ENCODE data around the gene FHIP1B.

FHIP1B gene

DNA sequence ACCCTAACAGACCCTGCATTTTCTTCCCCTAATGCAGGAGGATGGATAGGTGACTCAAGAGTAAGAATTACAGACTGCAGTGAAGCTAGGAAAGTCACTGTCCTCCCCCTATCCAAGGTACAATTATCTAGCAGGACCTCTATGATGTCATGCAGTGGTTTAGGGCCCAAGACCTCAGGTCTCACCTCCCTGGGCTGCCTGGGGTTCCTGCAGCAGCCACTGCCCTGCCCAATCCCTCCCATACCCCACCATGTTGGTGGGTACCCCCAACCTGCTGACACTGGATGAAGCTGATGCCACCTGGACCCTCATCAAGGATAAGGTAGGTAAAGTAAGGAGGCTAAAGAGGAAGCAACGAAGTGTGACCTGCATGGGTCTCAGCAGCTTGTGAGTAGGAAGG, 29.1 kb downstream of the FHIP1B start, which contains the start of gene C11orf42:
TSS of gene C11orf42 (plus strand) at position 192 of the 400 bp plus-strand sequence. CDS start at position 251, 59 bp downstream.
- Histone ChIP-seq H3K4me3 (ENCODE audit: low read length in 2 of 2) (no peak within 1 kb of the TSS), H3K27ac (ENCODE audit: low read depth in 2 of 2, low read length in 2 of 2) (no peak within 1 kb of the TSS), H3K4me1 (ENCODE audit: control insufficient read depth in 2 of 2, insufficient read depth in 2 of 2, low read length in 2 of 2) (no peaks in the 10 kb centered on the region), H3K27me3 (ENCODE audit: control insufficient read depth in 2 of 2, insufficient read depth in 2 of 2, low read length in 2 of 2) (no peaks in the 10 kb centered on the region), H3K36me3 (ENCODE audit: control insufficient read depth in 2 of 2, insufficient read depth in 2 of 2, low read length in 2 of 2) (peaks cover 38 to 47% of the 10 kb centered on the region in 2 donors), H3K9ac (ENCODE audit: low read depth in 1 of 2, low read length in 2 of 2) (no peak within 1 kb of the TSS), H3K9me3 (ENCODE audit: control insufficient read depth in 2 of 2, low read length in 2 of 2) (no peaks in the 10 kb centered on the region)

DNA sequence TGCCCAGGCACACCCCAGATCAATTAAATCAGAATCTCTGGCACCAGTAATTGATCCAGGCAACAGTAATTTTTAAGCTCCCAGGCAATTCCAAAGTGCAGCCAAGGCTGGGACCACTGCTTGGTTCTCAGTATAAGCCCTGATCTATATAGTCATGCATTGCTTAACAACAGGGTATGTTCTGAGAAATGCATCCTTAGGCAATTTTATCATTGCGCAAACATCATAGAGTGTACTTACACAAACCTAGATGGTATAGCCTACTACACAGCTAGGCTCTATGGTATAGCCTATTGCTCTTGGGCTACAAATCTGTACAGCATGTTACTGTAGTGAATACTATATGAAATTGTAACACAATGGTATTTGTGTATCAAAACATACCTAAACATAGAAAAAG, 29.7 kb downstream of the FHIP1B start:
- peaks cover 34 to 41% of the 10 kb centered on the region in 2 donors for H3K36me3 ChIP-seq (ENCODE audit: control insufficient read depth in 2 of 2, insufficient read depth in 2 of 2, low read length in 2 of 2)
- no peak overlapping the region for H3K9ac ChIP-seq (ENCODE audit: low read depth in 1 of 2, low read length in 2 of 2)
- H3K4me1 ChIP-seq (ENCODE audit: control insufficient read depth in 2 of 2, insufficient read depth in 2 of 2, low read length in 2 of 2), result no peaks in the 10 kb centered on the region
- H3K4me3 ChIP-seq (ENCODE audit: low read length in 2 of 2), result no peak overlapping the region
- H3K27me3 ChIP-seq (ENCODE audit: control insufficient read depth in 2 of 2, insufficient read depth in 2 of 2, low read length in 2 of 2), result no peaks in the 10 kb centered on the region
- H3K27ac ChIP-seq (ENCODE audit: low read depth in 2 of 2, low read length in 2 of 2), result no peak overlapping the region
- no peaks in the 10 kb centered on the region for H3K9me3 ChIP-seq (ENCODE audit: control insufficient read depth in 2 of 2, low read length in 2 of 2)

- Histone ChIP-seq H3K9me3 (ENCODE audit: control insufficient read depth in 2 of 2, low read length in 2 of 2) (no peaks in the 10 kb centered on the region), H3K9ac (ENCODE audit: low read depth in 1 of 2, low read length in 2 of 2) (no peak overlapping the region), H3K4me3 (ENCODE audit: low read length in 2 of 2) (no peak overlapping the region), H3K27me3 (ENCODE audit: control insufficient read depth in 2 of 2, insufficient read depth in 2 of 2, low read length in 2 of 2) (no peaks in the 10 kb centered on the region), H3K27ac (ENCODE audit: low read depth in 2 of 2, low read length in 2 of 2) (no peak overlapping the region), H3K36me3 (ENCODE audit: control insufficient read depth in 2 of 2, insufficient read depth in 2 of 2, low read length in 2 of 2) (peaks cover 30 to 34% of the 10 kb centered on the region in 2 donors), H3K4me1 (ENCODE audit: control insufficient read depth in 2 of 2, insufficient read depth in 2 of 2, low read length in 2 of 2) (no peaks in the 10 kb centered on the region)
Measured at GRCh38 chr11:6203327-6203726, 31.1 kb downstream of the FHIP1B start.

GRCh38 chr11:6202041-6202440, 32.4 kb downstream of the FHIP1B start:
- H3K9ac ChIP-seq (ENCODE audit: low read depth in 1 of 2, low read length in 2 of 2), result no peak overlapping the region
- H3K4me1 ChIP-seq (ENCODE audit: control insufficient read depth in 2 of 2, insufficient read depth in 2 of 2, low read length in 2 of 2), result no peaks in the 10 kb centered on the region
- no peak overlapping the region for H3K4me3 ChIP-seq (ENCODE audit: low read length in 2 of 2)
- H3K9me3 ChIP-seq (ENCODE audit: control insufficient read depth in 2 of 2, low read length in 2 of 2), result no peaks in the 10 kb centered on the region
- peaks cover 24% of the 10 kb centered on the region in 2 donors for H3K36me3 ChIP-seq (ENCODE audit: control insufficient read depth in 2 of 2, insufficient read depth in 2 of 2, low read length in 2 of 2)
- H3K27ac ChIP-seq (ENCODE audit: low read depth in 2 of 2, low read length in 2 of 2), result no peak overlapping the region
- H3K27me3 ChIP-seq (ENCODE audit: control insufficient read depth in 2 of 2, insufficient read depth in 2 of 2, low read length in 2 of 2), result no peaks in the 10 kb centered on the region

- Histone ChIP-seq H3K27ac (ENCODE audit: low read depth in 2 of 2, low read length in 2 of 2) (no peak overlapping the region), H3K4me1 (ENCODE audit: control insufficient read depth in 2 of 2, insufficient read depth in 2 of 2, low read length in 2 of 2) (no peaks in the 10 kb centered on the region), H3K9me3 (ENCODE audit: control insufficient read depth in 2 of 2, low read length in 2 of 2) (no peaks in the 10 kb centered on the region), H3K9ac (ENCODE audit: low read depth in 1 of 2, low read length in 2 of 2) (no peak overlapping the region), H3K36me3 (ENCODE audit: control insufficient read depth in 2 of 2, insufficient read depth in 2 of 2, low read length in 2 of 2) (peaks cover 22 to 24% of the 10 kb centered on the region in 2 donors), H3K4me3 (ENCODE audit: low read length in 2 of 2) (no peak overlapping the region), H3K27me3 (ENCODE audit: control insufficient read depth in 2 of 2, insufficient read depth in 2 of 2, low read length in 2 of 2) (no peaks in the 10 kb centered on the region)
Measured at GRCh38 chr11:6201481-6201880, 33.0 kb downstream of the FHIP1B start.

DNA sequence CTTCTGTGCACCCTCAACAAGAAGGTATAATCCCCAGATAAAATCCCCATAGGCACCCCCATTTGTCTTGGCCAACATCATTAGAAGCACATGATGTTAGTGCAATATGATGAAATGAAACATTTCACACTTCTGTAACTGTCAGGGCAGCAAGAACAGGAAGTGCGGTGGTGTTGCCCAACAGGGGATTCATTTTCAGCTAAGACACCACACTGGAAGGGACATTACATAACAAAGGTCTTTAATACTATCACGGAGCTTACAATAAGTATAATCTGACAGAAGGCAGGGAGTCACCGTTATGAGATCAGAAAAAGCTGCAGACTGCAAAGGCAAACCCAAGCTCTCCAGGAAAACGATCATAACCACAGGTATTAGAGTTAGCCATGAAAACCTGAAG, 33.5 kb downstream of the FHIP1B start:
- Histone ChIP-seq H3K27ac (ENCODE audit: low read depth in 2 of 2, low read length in 2 of 2) (no peak overlapping the region), H3K27me3 (ENCODE audit: control insufficient read depth in 2 of 2, insufficient read depth in 2 of 2, low read length in 2 of 2) (no peaks in the 10 kb centered on the region), H3K4me1 (ENCODE audit: control insufficient read depth in 2 of 2, insufficient read depth in 2 of 2, low read length in 2 of 2) (no peaks in the 10 kb centered on the region)

GRCh38 chr11:6199174-6199810, 35.1 kb downstream of the FHIP1B start, which contains the start of gene OR52W1:
TSS of gene OR52W1 (plus strand) at chr11:6199224. CDS start at chr11:6199224, 0 bp downstream.
- Histone ChIP-seq H3K36me3 (ENCODE audit: control insufficient read depth in 2 of 2, insufficient read depth in 2 of 2, low read length in 2 of 2) (peaks cover 3 to 8% of the 10 kb centered on the region in 2 donors), H3K4me3 (ENCODE audit: low read length in 2 of 2) (no peak within 1 kb of the TSS), H3K4me1 (ENCODE audit: control insufficient read depth in 2 of 2, insufficient read depth in 2 of 2, low read length in 2 of 2) (no peaks in the 10 kb centered on the region), H3K9ac (ENCODE audit: low read depth in 1 of 2, low read length in 2 of 2) (no peak within 1 kb of the TSS), H3K27ac (ENCODE audit: low read depth in 2 of 2, low read length in 2 of 2) (no peak within 1 kb of the TSS), H3K27me3 (ENCODE audit: control insufficient read depth in 2 of 2, insufficient read depth in 2 of 2, low read length in 2 of 2) (no peaks in the 10 kb centered on the region), H3K9me3 (ENCODE audit: control insufficient read depth in 2 of 2, low read length in 2 of 2) (no peaks in the 10 kb centered on the region)

More for the DNA sequence above, 33.5 kb downstream of the FHIP1B start:
- H3K9me3 ChIP-seq (ENCODE audit: control insufficient read depth in 2 of 2, low read length in 2 of 2), result no peaks in the 10 kb centered on the region
- no peak overlapping the region for H3K4me3 ChIP-seq (ENCODE audit: low read length in 2 of 2)
- H3K36me3 ChIP-seq (ENCODE audit: control insufficient read depth in 2 of 2, insufficient read depth in 2 of 2, low read length in 2 of 2), result peaks cover 18 to 24% of the 10 kb centered on the region in 2 donors
- no peak overlapping the region for H3K9ac ChIP-seq (ENCODE audit: low read depth in 1 of 2, low read length in 2 of 2)

- H3K36me3 ChIP-seq (ENCODE audit: control insufficient read depth in 2 of 2, insufficient read depth in 2 of 2, low read length in 2 of 2), result peaks cover 1 to 4% of the 10 kb centered on the region in 2 donors
- H3K27me3 ChIP-seq (ENCODE audit: control insufficient read depth in 2 of 2, insufficient read depth in 2 of 2, low read length in 2 of 2), result no peaks in the 10 kb centered on the region
- H3K27ac ChIP-seq (ENCODE audit: low read depth in 2 of 2, low read length in 2 of 2), result no peak overlapping the region
- no peaks in the 10 kb centered on the region for H3K4me1 ChIP-seq (ENCODE audit: control insufficient read depth in 2 of 2, insufficient read depth in 2 of 2, low read length in 2 of 2)
- H3K9me3 ChIP-seq (ENCODE audit: control insufficient read depth in 2 of 2, low read length in 2 of 2), result no peaks in the 10 kb centered on the region
- H3K4me3 ChIP-seq (ENCODE audit: low read length in 2 of 2), result no peak overlapping the region
- H3K9ac ChIP-seq (ENCODE audit: low read depth in 1 of 2, low read length in 2 of 2), result no peak overlapping the region
Measured at GRCh38 chr11:6197466-6198200, 36.8 kb downstream of the FHIP1B start.

- Histone ChIP-seq H3K36me3 (ENCODE audit: control insufficient read depth in 2 of 2, insufficient read depth in 2 of 2, low read length in 2 of 2) (no peaks in the 10 kb centered on the region), H3K4me1 (ENCODE audit: control insufficient read depth in 2 of 2, insufficient read depth in 2 of 2, low read length in 2 of 2) (no peaks in the 10 kb centered on the region), H3K27ac (ENCODE audit: low read depth in 2 of 2, low read length in 2 of 2) (no peak overlapping the region), H3K27me3 (ENCODE audit: control insufficient read depth in 2 of 2, insufficient read depth in 2 of 2, low read length in 2 of 2) (no peaks in the 10 kb centered on the region), H3K9ac (ENCODE audit: low read depth in 1 of 2, low read length in 2 of 2) (no peak overlapping the region), H3K9me3 (ENCODE audit: control insufficient read depth in 2 of 2, low read length in 2 of 2) (no peaks in the 10 kb centered on the region), H3K4me3 (ENCODE audit: low read length in 2 of 2) (no peak overlapping the region)
Measured at GRCh38 chr11:6196396-6196795, 38.0 kb downstream of the FHIP1B start.

- Histone ChIP-seq H3K9ac (ENCODE audit: low read depth in 1 of 2, low read length in 2 of 2) (no peak overlapping the region), H3K4me3 (ENCODE audit: low read length in 2 of 2) (no peak overlapping the region), H3K36me3 (ENCODE audit: control insufficient read depth in 2 of 2, insufficient read depth in 2 of 2, low read length in 2 of 2) (no peaks in the 10 kb centered on the region), H3K9me3 (ENCODE audit: control insufficient read depth in 2 of 2, low read length in 2 of 2) (no peaks in the 10 kb centered on the region), H3K27me3 (ENCODE audit: control insufficient read depth in 2 of 2, insufficient read depth in 2 of 2, low read length in 2 of 2) (no peaks in the 10 kb centered on the region), H3K27ac (ENCODE audit: low read depth in 2 of 2, low read length in 2 of 2) (no peak overlapping the region), H3K4me1 (ENCODE audit: control insufficient read depth in 2 of 2, insufficient read depth in 2 of 2, low read length in 2 of 2) (no peaks in the 10 kb centered on the region)
Measured at GRCh38 chr11:6194065-6194581, 40.3 kb downstream of the FHIP1B start.
